GM19455 (cell line): ENCODE data around the gene TP63.
"Not testable (repeated sequence)": the region's sequence is repeated elsewhere in the genome, so short reads cannot be mapped to it uniquely, and the experiment has no call there.

Experiments
- ATAC-seq: cut with Tn5 transposase; IDR thresholded peaks from one replicate; pipeline ENCODE4 v1.9.1; 2021; ENCODE audit not compliant: unreplicated experiment

TP63 gene

DNA sequence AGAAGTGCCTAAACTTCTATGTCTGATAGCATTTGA, at the start of gene TP63:
TP63 (plus strand) TSS at position 17 of the 36 bp plus-strand sequence. CDS start 127 bp downstream, outside the sequence.
- ATAC-seq: no peak

- ATAC-seq: no peak
These were observed 49.0 kb upstream of the TP63 start for GRCh38 chr3:189582179-189582578.

DNA sequence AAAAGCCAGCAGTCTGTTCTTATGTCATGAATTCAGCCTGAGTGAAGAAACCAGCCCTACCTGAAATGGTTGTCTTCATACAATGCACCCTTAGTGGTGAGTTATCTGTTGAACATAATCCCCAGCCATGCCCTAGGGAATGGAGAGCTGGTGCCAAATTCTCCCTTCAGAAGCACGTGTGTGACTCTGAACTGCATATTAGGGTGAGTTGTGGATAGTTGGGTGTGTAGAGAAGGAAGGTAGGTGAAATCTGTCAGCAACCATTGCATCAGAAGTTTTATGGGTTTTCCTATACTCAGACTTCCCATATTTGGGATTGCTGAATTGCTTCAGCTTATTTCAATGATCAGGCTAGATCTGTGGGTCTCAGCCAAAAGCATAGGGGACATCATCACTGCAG, 46.5 kb upstream of the TP63 start:
- no peak for ATAC-seq

DNA sequence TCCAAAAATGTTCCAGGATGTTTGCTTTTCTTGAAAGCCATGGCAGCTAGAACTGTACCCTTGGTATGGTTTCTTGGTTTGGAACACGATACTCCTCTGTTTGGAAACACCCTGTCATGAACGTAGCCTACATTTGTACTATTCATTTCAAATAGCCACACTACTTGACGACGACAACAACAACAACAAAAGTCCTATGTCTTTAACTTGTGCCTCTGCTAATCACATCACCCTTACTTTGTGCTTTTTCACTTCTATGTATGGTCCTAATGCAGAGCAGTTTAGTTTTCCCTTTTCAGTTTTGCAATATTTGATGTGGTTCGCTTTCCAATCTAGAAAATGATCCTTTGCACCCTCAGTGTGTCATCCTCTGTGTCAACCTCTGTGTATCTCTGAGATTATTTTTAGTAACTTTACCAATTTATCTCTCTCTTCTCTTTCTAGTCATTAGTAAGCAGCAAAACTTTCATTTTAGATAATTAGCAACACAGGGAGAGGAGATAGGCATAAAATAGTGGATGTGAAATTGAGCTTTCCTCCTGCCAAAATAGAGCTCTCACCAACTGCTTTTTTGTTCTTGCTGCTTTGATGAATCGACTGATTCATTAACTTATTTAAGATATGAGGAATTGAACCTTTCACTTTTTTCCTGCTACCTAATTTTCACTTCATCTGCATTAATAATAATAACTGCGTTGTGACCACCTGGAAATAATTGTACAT, 44.1 kb upstream of the TP63 start:
- ATAC-seq: peak; percentile 88

GRCh38 chr3:189587664-189588040, 43.5 kb upstream of the TP63 start:
- ATAC-seq: no peak

GRCh38 chr3:189588070-189588469, 43.1 kb upstream of the TP63 start:
- ATAC-seq: no peak

DNA sequence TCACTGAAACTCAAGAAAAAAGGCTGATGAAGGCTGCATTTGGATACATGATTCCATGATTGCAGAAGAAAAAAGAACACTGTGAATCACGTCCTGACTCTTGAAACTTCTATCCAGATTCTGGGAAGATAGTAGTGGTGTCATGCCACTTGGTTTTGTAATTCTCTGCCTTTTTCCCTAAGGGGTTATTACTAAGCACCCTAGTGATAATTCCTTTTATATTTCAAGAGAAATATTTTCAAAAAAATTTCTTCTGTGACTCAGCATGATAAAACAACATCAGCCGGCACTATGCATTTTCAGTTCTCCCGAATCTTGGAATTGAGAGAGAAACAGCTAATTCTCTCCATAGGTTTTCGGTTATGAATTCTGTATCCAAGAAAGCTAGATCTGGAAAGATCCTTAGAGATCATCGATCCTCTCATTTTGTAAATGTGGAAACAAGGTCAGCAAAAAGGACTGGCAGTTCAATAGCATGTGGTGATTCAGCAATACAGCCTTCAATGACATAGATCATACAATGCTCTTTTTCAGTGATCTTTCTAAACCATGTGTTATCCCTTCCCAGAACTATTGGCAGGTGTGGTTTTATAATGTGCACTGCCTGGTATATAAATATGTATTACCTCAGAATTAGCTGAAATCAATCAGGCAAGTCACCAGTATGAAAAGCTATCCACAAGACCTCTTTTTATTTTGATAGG, 42.6 kb upstream of the TP63 start:
- ATAC-seq: no peak

- no peak for ATAC-seq
These were observed 42.0 kb upstream of the TP63 start for GRCh38 chr3:189589179-189589569.

DNA sequence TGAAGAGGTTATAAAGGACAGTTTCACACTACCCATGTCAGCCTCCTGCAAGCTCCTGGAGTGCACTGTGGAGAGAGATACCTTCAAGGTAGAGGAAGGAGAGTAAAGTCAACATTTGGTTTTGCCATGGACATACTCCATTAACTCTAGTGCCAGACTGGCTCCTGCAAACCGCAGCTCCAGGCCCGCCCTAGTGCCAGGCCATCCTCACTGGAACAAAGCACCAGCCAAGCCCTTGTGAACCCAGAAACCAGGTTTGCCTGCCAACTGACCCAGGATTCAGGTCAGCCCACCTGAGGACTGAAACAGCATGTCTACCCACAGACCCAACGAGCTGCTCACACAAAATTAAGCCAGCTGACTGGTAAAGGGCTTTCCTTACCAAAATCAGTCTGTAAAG, 41.0 kb upstream of the TP63 start:
- ATAC-seq: no peak

- no peak for ATAC-seq
These were observed 37.6 kb upstream of the TP63 start for GRCh38 chr3:189593581-189593980.

- ATAC-seq: not testable (repeated sequence)
These were observed 34.9 kb upstream of the TP63 start for GRCh38 chr3:189596078-189596979.

- no peak for ATAC-seq
These were observed 33.3 kb upstream of the TP63 start for GRCh38 chr3:189597918-189598317.

DNA sequence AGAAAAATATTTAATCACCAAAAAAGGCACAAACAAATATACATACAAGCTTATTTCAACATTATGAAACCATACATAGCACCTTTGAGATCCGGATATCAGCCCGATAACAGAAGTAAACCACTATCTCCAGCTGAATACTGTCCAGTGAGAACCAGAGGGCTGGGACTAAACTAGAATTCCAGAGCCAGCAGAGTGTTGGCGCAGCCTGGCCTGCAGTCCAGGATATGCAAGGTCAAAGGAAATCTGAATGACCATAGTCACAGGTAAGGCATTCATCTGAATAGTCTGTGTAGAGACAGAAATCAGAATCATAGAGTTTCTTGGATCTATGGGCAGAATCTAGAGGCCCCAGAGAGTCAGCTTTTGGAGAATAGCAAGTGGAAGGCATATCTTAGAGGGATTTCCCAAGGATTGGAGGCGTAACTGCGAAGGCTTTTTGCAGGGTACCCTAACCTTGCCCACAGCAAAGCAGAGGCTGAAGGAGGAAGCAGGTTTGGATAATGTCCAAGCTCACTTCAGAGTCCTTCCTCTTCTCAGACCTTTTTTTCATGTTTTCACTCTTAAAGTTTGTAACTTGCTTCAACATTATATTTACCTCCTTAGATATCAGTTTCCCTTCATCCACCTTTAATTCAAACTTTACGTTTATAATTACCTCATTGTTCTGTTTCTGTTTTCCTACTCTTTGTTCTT, 32.5 kb upstream of the TP63 start:
- no peak for ATAC-seq

DNA sequence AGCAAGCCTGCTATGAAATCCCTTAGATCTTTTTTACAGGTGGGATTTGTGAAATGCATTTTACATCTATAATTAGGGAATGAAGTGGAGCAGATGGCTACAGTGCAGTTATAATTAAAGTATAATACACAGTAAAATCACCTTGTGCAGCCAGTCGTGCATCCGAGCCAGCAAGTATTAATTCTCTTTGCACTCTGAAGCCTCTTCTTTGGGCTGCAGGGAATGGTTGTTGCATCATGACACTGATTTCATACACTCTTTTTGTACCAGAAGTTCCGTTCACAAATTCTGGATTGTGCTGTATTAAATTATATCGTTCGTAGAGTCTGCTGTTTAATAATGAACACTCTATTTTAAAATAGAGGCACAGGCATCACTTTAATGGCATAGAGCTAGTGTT, 28.7 kb upstream of the TP63 start:
- ATAC-seq: no peak

- ATAC-seq: no peak
These were observed 25.5 kb upstream of the TP63 start for GRCh38 chr3:189605717-189606116.

GRCh38 chr3:189606774-189607173, 24.4 kb upstream of the TP63 start:
- no peak for ATAC-seq

GRCh38 chr3:189612641-189613040, 18.5 kb upstream of the TP63 start:
- not testable (repeated sequence) for ATAC-seq

DNA sequence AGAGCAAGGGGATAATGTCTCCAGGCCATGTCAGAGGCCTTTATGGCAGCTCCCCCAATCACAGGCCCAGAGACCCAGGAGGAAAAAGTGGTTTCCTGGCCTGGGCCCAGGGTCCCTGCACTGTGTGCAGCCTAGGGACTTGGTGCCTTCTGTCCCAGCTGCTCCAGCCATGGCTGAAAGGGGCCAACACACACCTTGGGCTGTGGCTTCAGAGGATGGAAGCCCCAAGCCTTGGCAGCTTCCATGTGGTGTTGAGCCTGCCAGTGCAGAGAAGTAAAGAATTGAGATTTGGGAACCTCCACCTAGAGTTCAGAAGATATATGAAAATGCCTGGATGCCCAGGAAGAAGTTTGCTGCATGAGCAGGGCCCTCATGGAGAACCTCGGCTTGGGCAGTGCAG, 18.1 kb upstream of the TP63 start:
- no peak for ATAC-seq

- ATAC-seq: no peak
These were observed 9.1 kb upstream of the TP63 start for GRCh38 chr3:189621948-189622603.

GRCh38 chr3:189622629-189623028, 8.6 kb upstream of the TP63 start:
- no peak for ATAC-seq

- ATAC-seq: no peak
These were observed 7.1 kb upstream of the TP63 start for GRCh38 chr3:189624130-189624529.
